ENCODE data around the gene EME2.

GRCh38 chr16:1752853-1753252, 19.8 kb upstream of the EME2 start:
- TF ChIP-seq CREB5 (CRISPR knock-in tag; IDR thresholded peaks at IDR 0.05; ENCODE audit: low read depth) (no peak), ZFP3 (CRISPR knock-in tag; IDR thresholded peaks at IDR 0.05) (no peak)

All from SK-N-SH treated with all-trans-retinoic acid at 6 μM for 48 hours (cell line).